HG02798 (cell line): ENCODE results near the gene BNC2.

Experiments used
- ATAC-seq: cut with Tn5 transposase; IDR thresholded peaks from one replicate; pipeline ENCODE4 v1.9.1; 2021; ENCODE audit warnings: mild to moderate bottlenecking; ENCODE audit not compliant: unreplicated experiment, poor library complexity

Gene BNC2

GRCh38 chr9:16524823-16525222 is 345.6 kb downstream of the BNC2 start:
- no peak for ATAC-seq

GRCh38 chr9:16524078-16524477 is 346.4 kb downstream of the BNC2 start:
- ATAC-seq, result peak; percentile 57

- ATAC-seq, result no peak
Observed at GRCh38 chr9:16521868-16522411, 348.5 kb downstream of the BNC2 start.

DNA sequence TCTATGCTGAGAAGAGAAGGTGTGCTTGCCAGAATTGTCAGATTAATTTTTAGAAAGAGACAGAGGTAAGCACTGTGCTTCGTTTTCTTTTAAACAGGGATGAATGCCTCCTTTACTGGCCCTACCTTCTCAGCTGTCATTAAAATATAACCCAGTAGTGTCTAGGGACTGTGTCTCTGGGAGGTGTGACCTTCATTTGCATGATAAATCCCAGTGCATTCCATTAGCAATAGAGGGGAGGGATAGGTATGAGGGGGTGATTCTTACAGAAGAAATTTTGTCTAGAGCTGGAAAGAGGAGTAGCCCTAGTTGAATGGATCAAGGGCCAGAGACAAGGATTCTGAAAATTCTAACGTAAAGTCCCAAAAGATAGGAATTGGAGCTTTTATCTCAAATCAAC is 351.5 kb downstream of the BNC2 start:
- no peak for ATAC-seq

GRCh38 chr9:16516891-16517290 is 353.6 kb downstream of the BNC2 start:
- ATAC-seq, result no peak

DNA sequence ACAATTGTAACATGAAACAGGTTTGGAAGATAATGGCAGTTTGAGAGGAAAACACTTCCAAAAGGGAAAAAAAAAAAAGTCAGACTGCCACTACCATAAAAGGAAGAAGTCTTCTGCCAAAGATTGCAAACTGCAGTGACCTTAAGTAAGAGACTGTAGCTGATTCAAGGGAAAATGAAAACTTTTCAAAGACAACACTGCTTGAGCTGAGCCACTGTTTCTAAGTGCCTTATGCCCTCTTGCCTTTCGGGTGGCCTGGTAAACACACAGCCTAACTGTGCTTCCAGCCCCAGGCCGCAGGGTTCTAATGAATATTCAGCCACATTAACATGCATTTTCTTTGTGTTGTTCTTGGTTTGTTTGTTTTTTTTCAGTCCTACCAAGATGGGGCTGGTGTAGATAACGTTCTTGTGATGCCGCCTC is 354.6 kb downstream of the BNC2 start:
- no peak for ATAC-seq

DNA sequence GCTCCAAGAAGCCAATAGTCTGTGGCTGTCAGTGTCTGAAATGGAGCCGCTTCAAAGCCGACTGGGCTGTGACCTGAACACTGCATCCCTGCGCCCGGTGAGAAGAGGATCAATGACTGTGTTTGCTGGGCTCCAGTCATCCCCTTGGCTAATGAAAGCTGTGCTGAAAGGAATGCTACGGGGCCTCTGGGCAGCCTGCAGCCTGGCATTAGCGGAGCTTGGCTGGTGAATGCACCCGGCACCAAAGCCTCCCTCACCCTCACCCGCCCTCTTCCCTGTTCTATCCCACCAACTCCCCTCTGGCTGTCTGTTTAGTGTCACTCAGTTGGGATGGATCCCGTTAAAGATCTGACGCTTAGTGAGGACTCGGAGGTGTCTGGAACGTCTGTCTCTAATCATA is 355.3 kb downstream of the BNC2 start:
- no peak for ATAC-seq

GRCh38 chr9:16514131-16514530 is 356.3 kb downstream of the BNC2 start:
- no peak for ATAC-seq

DNA sequence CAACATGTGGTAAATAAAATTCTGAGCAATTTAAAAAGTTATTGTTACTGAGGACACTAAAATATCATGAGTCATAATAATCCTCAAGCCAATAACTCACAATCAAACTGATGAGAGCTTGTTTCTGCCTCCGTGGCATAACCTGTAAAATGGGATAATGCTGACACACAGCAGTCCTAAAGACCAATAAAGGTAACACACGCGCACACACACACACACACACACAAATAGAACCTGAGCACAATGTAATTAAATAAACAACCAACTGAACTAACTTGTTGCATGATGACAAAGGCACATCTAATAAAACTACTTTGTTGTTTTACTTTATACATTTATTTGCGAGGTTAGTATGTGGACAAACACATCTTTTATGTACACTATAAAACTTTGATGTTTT is 358.2 kb downstream of the BNC2 start:
- no peak for ATAC-seq

DNA sequence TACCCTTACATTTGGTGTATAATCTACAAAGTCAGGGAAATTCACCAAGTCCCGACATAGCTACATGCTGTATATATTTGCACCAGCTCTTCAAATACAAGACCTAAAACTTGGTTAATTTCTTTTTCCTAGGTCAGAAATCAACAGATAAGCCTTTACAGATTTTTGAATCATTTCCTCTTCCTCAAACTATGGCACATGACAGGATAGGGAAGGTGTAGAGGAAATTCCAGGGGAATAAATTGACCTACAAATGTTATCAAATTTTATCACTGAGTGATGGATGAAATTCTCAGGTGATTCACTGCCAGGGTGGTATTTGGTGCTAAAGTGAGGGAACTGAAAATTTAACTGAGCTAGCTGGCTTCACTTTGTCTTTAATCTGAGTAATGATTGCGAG is 360.0 kb downstream of the BNC2 start:
- no peak for ATAC-seq

DNA sequence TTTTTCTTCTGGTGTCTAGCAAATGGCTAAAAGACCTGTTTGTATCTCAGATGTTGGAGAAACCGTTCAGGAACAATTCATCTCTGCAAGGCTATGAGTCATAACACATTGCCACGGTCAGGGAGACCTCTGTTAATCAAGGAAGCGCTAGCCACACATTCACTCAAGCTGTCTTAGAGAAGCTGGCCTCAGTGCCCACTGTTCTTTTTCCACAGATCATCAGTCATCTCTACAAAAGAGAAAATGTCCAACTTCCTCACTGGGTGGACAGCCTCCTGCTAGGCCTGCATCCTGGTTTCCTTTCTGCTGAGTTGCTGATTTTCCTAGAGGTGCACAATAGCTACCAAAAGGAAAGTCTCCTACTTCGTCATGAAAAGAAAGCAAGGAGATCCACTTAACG is 360.5 kb downstream of the BNC2 start:
- ATAC-seq, result no peak

DNA sequence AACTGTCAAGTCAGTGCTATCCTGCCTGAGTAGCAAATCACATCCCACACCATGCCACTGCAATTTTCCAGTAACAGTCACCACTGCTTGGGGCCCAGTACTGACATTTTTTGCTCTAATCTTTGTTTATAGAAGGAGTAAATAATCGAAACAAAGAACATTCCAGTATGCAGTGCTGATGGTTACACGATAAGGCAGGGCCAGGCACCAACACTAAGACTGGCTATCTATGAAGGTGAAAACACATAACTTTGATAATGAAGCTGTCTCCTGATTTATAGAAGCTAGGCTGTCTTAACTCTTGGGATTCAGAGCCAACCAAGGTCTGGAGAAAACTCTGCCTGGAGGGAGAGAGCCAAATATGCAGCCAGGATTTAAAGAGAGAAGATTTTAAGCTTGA is 365.3 kb downstream of the BNC2 start:
- no peak for ATAC-seq

DNA sequence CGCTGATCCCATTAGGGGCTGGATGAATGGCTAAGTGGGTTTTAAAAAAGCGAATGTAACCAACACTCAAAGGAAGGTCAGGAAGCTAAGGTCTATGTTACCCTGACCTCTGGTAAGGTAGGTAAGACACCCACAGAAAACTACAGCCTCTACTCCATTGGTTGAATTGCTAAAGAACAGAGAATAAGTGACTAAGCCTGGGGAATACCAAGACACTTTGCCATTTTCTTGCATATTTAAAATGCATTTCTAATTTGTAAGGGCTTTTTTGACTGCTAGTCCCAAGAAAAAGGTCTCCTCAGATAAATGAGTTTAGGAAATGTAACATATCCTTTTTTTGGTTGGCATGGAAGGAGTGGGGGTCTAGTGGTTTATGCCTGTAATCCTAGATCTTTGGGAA is 368.7 kb downstream of the BNC2 start:
- no peak for ATAC-seq

DNA sequence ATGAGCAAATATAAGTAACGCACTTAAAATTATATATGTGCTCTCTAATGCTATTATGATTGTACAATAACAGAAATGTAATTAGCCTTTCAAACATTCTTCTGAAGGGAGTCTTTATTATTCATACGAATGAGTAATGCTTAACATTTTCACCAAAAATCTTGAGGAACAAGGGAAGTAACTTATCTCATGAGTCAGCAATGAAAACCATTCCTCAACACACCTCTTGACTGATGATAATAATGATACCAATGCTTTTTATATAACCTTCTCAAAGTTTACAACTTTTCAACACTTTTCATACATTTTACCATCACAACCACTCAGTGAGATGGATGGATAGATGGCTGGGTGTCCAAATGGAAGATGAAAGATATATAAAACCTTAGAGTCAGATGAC is 369.3 kb downstream of the BNC2 start:
- no peak for ATAC-seq

DNA sequence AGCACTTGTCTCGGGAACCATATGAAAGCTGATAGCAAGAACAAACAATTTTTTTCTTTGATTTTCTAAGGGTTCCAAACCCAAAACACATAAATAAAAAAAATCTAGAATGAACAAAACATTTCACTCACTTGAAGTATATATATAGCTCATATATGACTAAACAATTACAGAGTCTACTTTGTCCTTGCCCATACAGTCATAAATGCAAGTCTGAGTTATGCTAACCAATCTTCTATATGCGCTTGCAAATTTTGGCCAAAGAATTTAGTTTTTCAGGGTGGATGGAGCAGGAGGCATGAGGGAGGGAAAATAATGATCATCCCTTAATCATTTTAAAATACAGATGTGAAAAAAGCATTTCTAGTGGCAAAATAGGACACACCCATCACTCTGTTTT is 370.1 kb downstream of the BNC2 start:
- ATAC-seq, result no peak

DNA sequence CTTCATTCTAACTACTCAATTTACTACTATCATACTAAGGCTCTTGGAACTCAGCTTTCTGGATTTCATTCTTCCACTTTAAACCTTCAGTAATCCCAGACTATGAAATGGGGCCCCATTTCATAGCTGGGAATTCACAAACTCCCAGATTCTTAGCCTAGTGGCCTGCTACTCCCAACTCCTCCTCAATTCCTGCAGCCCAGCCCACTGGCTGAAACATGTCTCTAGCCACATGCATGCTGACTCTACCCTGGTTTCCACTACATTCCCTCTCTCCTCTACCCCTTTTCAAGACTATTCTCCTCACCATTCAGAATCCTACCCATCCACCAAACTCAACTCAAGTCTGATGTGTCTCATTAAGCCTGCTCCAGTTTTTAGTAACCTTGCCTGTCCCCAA is 370.6 kb downstream of the BNC2 start:
- no peak for ATAC-seq

- ATAC-seq, result no peak
Observed at GRCh38 chr9:16496908-16497307, 373.6 kb downstream of the BNC2 start.

GRCh38 chr9:16487915-16488314 is 382.6 kb downstream of the BNC2 start:
- ATAC-seq, result no peak

DNA sequence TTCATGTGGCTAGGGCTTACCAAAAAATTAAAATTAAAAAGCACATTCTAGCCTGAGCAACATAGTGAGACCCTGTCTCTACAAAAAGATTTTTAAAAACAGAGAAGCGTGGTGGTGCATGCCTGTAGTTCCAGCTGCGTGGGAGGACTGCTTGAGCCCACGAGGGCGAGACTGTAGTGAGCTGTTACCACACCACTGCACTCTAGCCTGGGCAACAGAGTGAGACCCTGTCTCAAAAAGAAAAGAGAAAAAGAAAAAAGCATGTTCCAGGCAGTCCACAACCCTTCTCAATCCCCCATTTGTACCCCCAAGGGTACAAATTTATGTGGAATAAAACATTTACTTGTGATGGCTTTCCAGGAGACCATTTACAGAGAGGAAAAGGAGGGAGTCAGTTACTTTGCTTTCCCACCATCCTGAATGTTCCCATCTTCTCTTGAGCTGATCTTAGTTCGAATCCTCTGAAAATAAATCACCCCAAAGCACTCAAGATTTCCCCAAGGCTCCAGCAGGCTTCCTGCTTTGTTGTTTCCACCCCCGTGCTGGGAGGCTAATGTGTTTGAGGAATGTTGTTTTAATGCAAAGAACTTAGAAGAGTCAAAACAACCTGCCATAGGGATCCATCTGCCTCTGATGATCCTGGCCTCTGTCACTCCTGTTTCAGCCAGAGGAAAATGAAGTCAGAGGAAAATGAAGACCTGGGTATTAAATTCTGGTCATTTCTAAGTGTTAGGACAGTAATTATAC is 384.7 kb downstream of the BNC2 start:
- no peak for ATAC-seq

- no peak for ATAC-seq
Observed at GRCh38 chr9:16485160-16485559, 385.3 kb downstream of the BNC2 start.

GRCh38 chr9:16484744-16485143 is 385.7 kb downstream of the BNC2 start:
- no peak for ATAC-seq

DNA sequence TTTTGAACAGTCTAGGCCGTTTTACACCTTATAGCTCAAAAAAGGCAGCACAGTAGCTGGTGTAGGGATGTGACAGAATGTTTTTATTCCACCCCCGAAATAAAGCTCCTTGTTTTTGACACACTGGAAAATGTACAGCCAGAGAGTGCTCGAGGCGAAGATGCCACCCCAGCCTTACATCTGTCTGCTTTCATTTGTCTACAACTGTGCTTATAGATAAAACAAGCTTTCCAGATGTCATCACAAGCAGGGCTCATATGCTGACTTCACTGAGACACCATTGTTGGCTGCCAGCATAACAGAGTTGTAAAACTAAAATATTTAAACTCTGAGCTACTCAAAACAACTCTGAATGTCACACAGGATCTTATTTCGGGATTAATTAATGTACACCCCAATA is 386.3 kb downstream of the BNC2 start:
- ATAC-seq, result no peak
